ENCODE measurements around the gene GCFC2. TPM values are rescaled to one million over a fixed set of nuclear protein-coding genes. Genes with fewer than 3 reads are reported as not detected.
"Not testable (repeated sequence)": the region's sequence is repeated elsewhere in the genome, so short reads cannot be mapped to it uniquely, and the experiment has no call there.

Gene GCFC2
- total and polyA plus RNA-seq, 2 experiments from 2014 or later = 17.9 to 22.4 TPM

DNA sequence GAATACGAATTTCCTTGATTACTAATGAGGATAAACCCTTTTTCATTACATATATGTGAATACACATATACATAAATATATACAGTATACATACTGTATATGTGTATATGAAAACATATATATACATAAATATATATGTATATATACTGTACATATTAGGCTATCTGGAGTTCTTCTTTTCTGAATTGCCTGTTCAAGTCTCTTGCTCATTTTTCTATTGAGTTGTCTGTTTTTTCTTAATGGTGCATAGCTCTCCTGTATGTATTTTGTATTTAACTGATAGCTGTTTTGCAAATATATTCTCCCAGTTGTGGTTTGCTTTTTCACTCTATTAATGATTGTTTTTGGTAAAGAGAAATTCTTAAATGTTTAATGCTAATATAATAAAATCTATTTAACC lies 8.9 kb upstream of the GCFC2 start:
- H3K4me3 ChIP-seq = no peak overlapping the region
- TF ChIP-seq, protein P1, sequence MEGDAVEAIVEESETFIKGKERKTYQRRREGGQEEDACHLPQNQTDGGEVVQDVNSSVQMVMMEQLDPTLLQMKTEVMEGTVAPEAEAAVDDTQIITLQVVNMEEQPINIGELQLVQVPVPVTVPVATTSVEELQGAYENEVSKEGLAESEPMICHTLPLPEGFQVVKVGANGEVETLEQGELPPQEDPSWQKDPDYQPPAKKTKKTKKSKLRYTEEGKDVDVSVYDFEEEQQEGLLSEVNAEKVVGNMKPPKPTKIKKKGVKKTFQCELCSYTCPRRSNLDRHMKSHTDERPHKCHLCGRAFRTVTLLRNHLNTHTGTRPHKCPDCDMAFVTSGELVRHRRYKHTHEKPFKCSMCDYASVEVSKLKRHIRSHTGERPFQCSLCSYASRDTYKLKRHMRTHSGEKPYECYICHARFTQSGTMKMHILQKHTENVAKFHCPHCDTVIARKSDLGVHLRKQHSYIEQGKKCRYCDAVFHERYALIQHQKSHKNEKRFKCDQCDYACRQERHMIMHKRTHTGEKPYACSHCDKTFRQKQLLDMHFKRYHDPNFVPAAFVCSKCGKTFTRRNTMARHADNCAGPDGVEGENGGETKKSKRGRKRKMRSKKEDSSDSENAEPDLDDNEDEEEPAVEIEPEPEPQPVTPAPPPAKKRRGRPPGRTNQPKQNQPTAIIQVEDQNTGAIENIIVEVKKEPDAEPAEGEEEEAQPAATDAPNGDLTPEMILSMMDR (IDR thresholded peaks at IDR 0.05; ENCODE audit: low read depth, low read length) = no peak
- no peaks in the 10 kb centered on the region for H3K36me3 ChIP-seq
- no peaks in the 10 kb centered on the region for H3K4me1 ChIP-seq (ENCODE audit: low read depth)
- H3K9me3 ChIP-seq (ENCODE audit: low read depth) = no peaks in the 10 kb centered on the region
- H3K27me3 ChIP-seq = no peaks in the 10 kb centered on the region
- DNase-seq (ENCODE audit: low read depth in 1 of 2, low spot score in 1 of 2) = no peak
- H3K27ac ChIP-seq = no peak overlapping the region

DNA sequence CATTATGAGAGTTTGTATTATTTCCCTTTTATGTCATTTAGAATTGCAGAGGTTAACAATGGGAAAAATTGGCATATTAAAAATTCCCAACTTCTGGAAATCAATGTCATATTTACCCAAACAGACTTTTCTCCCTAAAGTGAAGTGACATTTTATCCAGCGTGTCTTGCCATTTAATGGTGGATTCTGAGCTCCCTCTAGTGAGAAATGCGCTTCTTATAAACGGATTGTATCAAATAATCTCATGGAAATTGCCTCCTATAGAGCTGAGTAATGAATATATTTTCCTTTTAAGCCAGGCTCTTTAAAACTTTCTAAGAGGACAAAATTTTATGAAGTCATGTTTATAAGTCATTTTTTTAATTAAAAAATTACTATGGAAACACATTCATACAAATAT lies 5.7 kb upstream of the GCFC2 start:
- TF ChIP-seq, protein P1 (IDR thresholded peaks at IDR 0.05; ENCODE audit: low read depth, low read length) = peak; percentile 7
- H3K4me3 ChIP-seq = no peak overlapping the region

DNA sequence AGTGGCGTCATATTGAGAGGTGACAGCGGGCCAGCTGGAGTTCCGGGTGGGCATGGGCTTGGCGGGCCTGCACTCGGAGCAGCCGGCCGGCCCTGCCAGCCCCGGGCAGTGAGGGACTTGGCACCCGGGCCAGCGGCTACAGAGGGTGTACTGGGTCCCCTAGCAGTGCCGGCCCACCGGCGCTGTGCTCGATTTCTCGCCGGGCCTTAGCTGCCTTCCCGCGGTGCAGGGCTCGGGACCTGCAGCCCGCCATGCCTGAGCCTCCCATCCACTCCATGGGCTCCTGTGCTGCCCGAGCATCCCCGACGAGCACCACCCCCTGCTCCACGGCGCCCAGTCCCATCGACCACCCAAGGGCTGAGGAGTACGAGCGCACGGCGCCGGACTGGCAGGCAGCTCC lies 875 bp upstream of the GCFC2 start:
- peak overlapping the region; percentile 88 for H3K27ac ChIP-seq
- H3K36me3 ChIP-seq; DNase-seq (ENCODE audit: low read depth in 1 of 2, low spot score in 1 of 2); H3K27me3 ChIP-seq; H3K4me3 ChIP-seq; H3K9me3 ChIP-seq (ENCODE audit: low read depth): not testable (repeated sequence)
- H3K4me1 ChIP-seq (ENCODE audit: low read depth) = peaks cover 14% of the 10 kb centered on the region

More for the DNA sequence above, 5.7 kb upstream of the GCFC2 start:
- Histone ChIP-seq H3K4me1 (ENCODE audit: low read depth) (no peaks in the 10 kb centered on the region), H3K36me3 (no peaks in the 10 kb centered on the region), H3K9me3 (ENCODE audit: low read depth) (no peaks in the 10 kb centered on the region), H3K27me3 (no peaks in the 10 kb centered on the region), H3K27ac (no peak overlapping the region)
- DNase-seq (ENCODE audit: low read depth in 1 of 2, low spot score in 1 of 2) = peak in 1 of 2 donors; percentile 20

DNA sequence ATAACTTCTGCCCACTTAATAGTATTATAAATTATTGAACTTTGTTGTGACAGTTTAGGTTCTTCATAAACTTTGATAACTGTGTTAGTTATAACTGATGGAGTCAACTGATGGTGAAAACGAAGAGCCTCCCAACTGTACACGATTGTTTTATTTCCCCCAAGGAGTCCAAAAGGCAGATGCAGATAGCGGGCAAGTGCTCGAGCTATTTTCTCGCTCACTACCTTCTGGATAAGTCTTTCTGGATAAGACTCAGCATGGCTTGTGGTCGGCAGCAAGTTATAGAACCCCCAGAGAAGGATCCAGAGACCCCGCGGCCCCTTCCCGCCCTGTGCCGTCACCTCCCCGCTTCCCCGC lies 517 bp downstream of the GCFC2 start:
- Histone ChIP-seq H3K27me3 (no peaks in the 10 kb centered on the region), H3K9me3 (ENCODE audit: low read depth) (no peaks in the 10 kb centered on the region), H3K36me3 (peaks cover 1% of the 10 kb centered on the region), H3K27ac (peak overlapping the region; percentile 88), H3K4me1 (ENCODE audit: low read depth) (peaks cover 21% of the 10 kb centered on the region), H3K4me3 (peak overlapping the region; percentile 40)
- no peak for DNase-seq (ENCODE audit: low read depth in 1 of 2, low spot score in 1 of 2)
- TF ChIP-seq, protein P1 (IDR thresholded peaks at IDR 0.05; ENCODE audit: low read depth, low read length) = no peak

DNA sequence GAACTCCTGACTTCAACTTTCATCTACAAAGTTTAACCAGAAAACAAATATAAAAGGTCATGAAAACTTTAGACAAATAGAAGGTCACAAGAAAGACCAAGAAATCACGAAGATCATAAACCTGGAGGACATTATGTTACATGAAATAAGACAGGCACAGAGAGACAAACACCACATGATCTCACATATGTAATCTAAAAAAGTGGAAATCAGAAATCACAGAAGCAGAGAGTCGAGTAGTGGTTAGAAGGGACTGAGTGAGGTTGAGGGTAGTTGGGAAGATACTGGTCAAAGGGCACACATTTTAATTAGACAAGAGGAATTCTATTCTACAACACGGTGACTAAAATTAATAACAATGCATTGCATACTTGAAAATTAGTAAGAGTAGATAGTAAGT lies 1.4 kb downstream of the GCFC2 start:
- H3K27me3 ChIP-seq = no peaks in the 10 kb centered on the region
- no peak overlapping the region for H3K27ac ChIP-seq
- peaks cover 5% of the 10 kb centered on the region for H3K36me3 ChIP-seq
- no peaks in the 10 kb centered on the region for H3K9me3 ChIP-seq (ENCODE audit: low read depth)
- peaks cover 21% of the 10 kb centered on the region for H3K4me1 ChIP-seq (ENCODE audit: low read depth)
- no peak for DNase-seq (ENCODE audit: low read depth in 1 of 2, low spot score in 1 of 2)
- TF ChIP-seq, protein P1 (IDR thresholded peaks at IDR 0.05; ENCODE audit: low read depth, low read length) = no peak
- peak overlapping the region; percentile 40 for H3K4me3 ChIP-seq

DNA sequence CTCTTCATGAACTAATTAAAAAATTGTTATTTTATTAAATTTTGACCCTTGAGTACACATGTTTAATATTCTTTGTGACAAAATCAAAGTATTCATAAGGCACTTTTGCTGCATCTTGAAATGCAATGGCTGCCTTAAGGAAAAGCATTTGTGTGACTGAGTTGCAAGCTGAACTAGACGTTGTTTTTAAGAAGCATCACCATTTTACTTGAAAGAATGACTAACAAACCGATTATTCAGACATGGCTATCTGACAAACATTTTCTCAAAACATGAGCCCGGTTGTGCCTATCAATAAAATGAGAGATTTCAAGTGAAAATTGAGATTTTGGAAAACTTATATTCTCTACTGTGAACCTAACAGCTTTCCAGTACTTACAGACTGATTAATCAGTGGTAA lies 2.8 kb downstream of the GCFC2 start:
- no peaks in the 10 kb centered on the region for H3K27me3 ChIP-seq
- DNase-seq (ENCODE audit: low read depth in 1 of 2, low spot score in 1 of 2) = no peak
- H3K4me1 ChIP-seq (ENCODE audit: low read depth) = peaks cover 21% of the 10 kb centered on the region
- no peak overlapping the region for H3K27ac ChIP-seq
- H3K9me3 ChIP-seq (ENCODE audit: low read depth) = no peaks in the 10 kb centered on the region
- TF ChIP-seq, protein P1 (IDR thresholded peaks at IDR 0.05; ENCODE audit: low read depth, low read length) = no peak
- no peak overlapping the region for H3K4me3 ChIP-seq
- peaks cover 15% of the 10 kb centered on the region for H3K36me3 ChIP-seq

All from cardiac muscle cell (in vitro differentiated cells and primary cell).